MM.1S (cell line): ENCODE measurements around the gene RAB3GAP2.
"Not testable (repeated sequence)": the region's sequence is repeated elsewhere in the genome, so short reads cannot be mapped to it uniquely, and the experiment has no call there.

Experiments used
- DNase-seq: peaks from one replicate; pipeline ENCODE4 v3.0.0-alpha.2; 2015
- H2AFZ ChIP-seq: fragments of 300-600 bp; sonication (generic); 2 replicates; pipeline ENCODE4 v1.6.0; 2016; ENCODE audit warnings: antibody characterized with exemption, low read length
- H3F3A ChIP-seq: fragments of 300-600 bp; sonication (generic); 2 replicates; pipeline ENCODE4 v1.6.1; 2016; ENCODE audit warnings: mild to moderate bottlenecking, antibody characterized with exemption, low read length, moderate library complexity, mixed read lengths; ENCODE audit not compliant: insufficient read depth
- H3K27ac ChIP-seq: fragments of 300-600 bp; sonication (generic); 2 replicates; pipeline ENCODE4 v1.5.1; 2016; ENCODE audit warnings: mild to moderate bottlenecking, low read length
- H3K27me3 ChIP-seq: fragments of 300-600 bp; sonication (generic); replicated peaks from 2 replicates; pipeline ENCODE4 v1.6.0; 2016; ENCODE audit warnings: low read length; ENCODE audit not compliant: insufficient read depth
- H3K36me3 ChIP-seq: fragments of 300-600 bp; sonication (generic); replicated peaks from 2 replicates; pipeline ENCODE4 v1.6.1; 2016; ENCODE audit warnings: mild to moderate bottlenecking, low read length, mixed read lengths; ENCODE audit not compliant: insufficient read depth
- H3K4me1 ChIP-seq: fragments of 300-600 bp; sonication (generic); 2 replicates; pipeline ENCODE4 v1.6.1; 2016; ENCODE audit warnings: low read length, mixed read lengths
- H3K4me2 ChIP-seq: fragments of 300-600 bp; sonication (generic); 2 replicates; pipeline ENCODE4 v1.6.0; 2016; ENCODE audit warnings: low read depth, low read length
- H3K4me3 ChIP-seq: fragments of 300-600 bp; sonication (generic); 2 replicates; pipeline ENCODE4 v1.5.1; 2016; ENCODE audit warnings: low read length, mixed read lengths
- H3K79me2 ChIP-seq: fragments of 300-600 bp; sonication (generic); 2 replicates; pipeline ENCODE4 v1.6.1; 2016; ENCODE audit warnings: mixed run types, low read length, mixed read lengths
- H3K9ac ChIP-seq: fragments of 300-600 bp; sonication (generic); 2 replicates; pipeline ENCODE4 v1.6.1; 2016; ENCODE audit warnings: low read length, mixed read lengths
- H3K9me2 ChIP-seq: fragments of 300-600 bp; sonication (generic); replicated peaks from 2 replicates; pipeline ENCODE4 v1.6.1; 2016; ENCODE audit warnings: mild to moderate bottlenecking, low read length, mixed read lengths; ENCODE audit not compliant: insufficient read depth
- H3K9me3 ChIP-seq: fragments of 300-600 bp; sonication (generic); replicated peaks from 2 replicates; pipeline ENCODE4 v1.6.1; 2016; ENCODE audit warnings: mild to moderate bottlenecking, low read length, mixed read lengths; ENCODE audit not compliant: insufficient read depth
- H4K20me1 ChIP-seq: fragments of 300-600 bp; sonication (generic); 2 replicates; pipeline ENCODE4 v1.6.1; 2016; ENCODE audit warnings: mild to moderate bottlenecking, low read length, moderate library complexity, mixed read lengths; ENCODE audit not compliant: insufficient read depth
- EZH2 ChIP-seq: fragments of 300-600 bp; sonication (generic); optimal IDR thresholded peaks from 2 replicates; pipeline ENCODE3; 2017; ENCODE audit warnings: low read depth, mild to moderate bottlenecking, antibody characterized with exemption, low read length, mixed read lengths
- EZH2phosphoT487 ChIP-seq: fragments of 300-600 bp; sonication (generic); IDR thresholded peaks from 2 replicates; pipeline ENCODE4 v1.6.1; 2018; ENCODE audit warnings: antibody characterized with exemption, low read length
- TF ChIP-seq, protein P1 (sequence below): fragments of 300-600 bp; sonication (generic); IDR thresholded peaks from 2 replicates; pipeline ENCODE4 v1.5.1; 2016; ENCODE audit warnings: antibody characterized with exemption, low read length, mixed read lengths

RAB3GAP2 gene

GRCh38 chr1:220170836-220171526, 101.3 kb downstream of the RAB3GAP2 start:
- Histone ChIP-seq H3F3A (no peaks in the 10 kb centered on the region), H3K4me3 (no peak overlapping the region), H3K4me1 (no peaks in the 10 kb centered on the region), H3K36me3 (peaks cover 3% of the 10 kb centered on the region; the same call in 1 of the 2 replicates), H3K79me2 (no peaks in the 10 kb centered on the region), H3K27ac (no peak overlapping the region), H3K27me3 (no peaks in the 10 kb centered on the region), H3K9ac (no peak overlapping the region), H3K9me2 (no peaks in the 10 kb centered on the region), H4K20me1 (no peaks in the 10 kb centered on the region), H3K4me2 (no peak overlapping the region), H3K9me3 (no peaks in the 10 kb centered on the region), H2AFZ (no peak overlapping the region)
- TF ChIP-seq EZH2phosphoT487 (no peak), EZH2 (no peak)
- TF ChIP-seq, protein P1, sequence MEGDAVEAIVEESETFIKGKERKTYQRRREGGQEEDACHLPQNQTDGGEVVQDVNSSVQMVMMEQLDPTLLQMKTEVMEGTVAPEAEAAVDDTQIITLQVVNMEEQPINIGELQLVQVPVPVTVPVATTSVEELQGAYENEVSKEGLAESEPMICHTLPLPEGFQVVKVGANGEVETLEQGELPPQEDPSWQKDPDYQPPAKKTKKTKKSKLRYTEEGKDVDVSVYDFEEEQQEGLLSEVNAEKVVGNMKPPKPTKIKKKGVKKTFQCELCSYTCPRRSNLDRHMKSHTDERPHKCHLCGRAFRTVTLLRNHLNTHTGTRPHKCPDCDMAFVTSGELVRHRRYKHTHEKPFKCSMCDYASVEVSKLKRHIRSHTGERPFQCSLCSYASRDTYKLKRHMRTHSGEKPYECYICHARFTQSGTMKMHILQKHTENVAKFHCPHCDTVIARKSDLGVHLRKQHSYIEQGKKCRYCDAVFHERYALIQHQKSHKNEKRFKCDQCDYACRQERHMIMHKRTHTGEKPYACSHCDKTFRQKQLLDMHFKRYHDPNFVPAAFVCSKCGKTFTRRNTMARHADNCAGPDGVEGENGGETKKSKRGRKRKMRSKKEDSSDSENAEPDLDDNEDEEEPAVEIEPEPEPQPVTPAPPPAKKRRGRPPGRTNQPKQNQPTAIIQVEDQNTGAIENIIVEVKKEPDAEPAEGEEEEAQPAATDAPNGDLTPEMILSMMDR, result no peak
- DNase-seq, result no peak

DNA sequence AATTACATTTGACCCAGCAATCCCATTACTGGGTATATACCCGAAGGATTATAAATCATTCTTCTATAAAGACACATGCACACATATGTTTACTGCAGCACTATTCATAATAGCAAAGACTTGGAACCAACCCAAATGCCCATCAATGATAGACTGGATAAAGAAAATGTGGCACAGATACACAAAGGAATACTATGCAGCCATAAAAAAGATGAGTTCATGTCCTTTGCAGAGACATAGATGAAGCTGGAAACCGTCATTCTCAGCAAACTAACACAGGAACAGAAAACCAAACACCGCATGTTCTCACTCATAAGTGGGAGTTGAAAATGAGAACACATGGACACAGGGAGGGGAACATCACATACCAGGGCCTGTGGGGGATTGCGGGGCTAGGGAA, 102.4 kb downstream of the RAB3GAP2 start:
- not testable (repeated sequence) for H3K4me2 ChIP-seq, H3K79me2 ChIP-seq, H3K9ac ChIP-seq, DNase-seq, H3K4me1 ChIP-seq, H3K4me3 ChIP-seq, H2AFZ ChIP-seq, H4K20me1 ChIP-seq, H3K9me3 ChIP-seq, H3K36me3 ChIP-seq, H3K27me3 ChIP-seq, H3K9me2 ChIP-seq, H3K27ac ChIP-seq, H3F3A ChIP-seq

DNA sequence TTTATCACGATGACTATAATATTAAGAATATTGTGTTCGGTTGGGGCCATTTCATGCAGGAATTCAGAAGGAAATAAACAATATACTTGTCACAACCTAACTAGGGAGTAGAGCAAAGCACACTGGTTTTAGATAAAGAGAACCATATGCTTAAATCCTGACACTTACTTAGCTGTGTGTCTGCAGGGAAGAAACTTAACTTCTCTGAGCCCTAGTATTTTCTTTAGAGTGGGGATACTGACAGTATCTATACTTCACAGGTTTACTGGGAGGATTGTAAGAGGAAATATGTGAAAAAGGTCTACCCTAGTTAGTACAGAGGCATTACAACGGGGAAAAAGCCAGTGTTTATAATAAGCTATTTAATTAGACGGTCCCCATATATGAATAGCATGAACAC, 105.4 kb downstream of the RAB3GAP2 start:
- H4K20me1 ChIP-seq, result no peaks in the 10 kb centered on the region
- H3K4me2 ChIP-seq, result no peak overlapping the region
- H3K27me3 ChIP-seq, result no peaks in the 10 kb centered on the region
- DNase-seq, result no peak
- no peaks in the 10 kb centered on the region for H3F3A ChIP-seq
- H3K4me1 ChIP-seq, result no peaks in the 10 kb centered on the region
- H3K9ac ChIP-seq, result no peak overlapping the region
- no peaks in the 10 kb centered on the region for H3K9me2 ChIP-seq
- no peak overlapping the region for H3K4me3 ChIP-seq
- no peaks in the 10 kb centered on the region for H3K79me2 ChIP-seq
- peaks cover 3% of the 10 kb centered on the region for H3K36me3 ChIP-seq
- H2AFZ ChIP-seq, result no peak overlapping the region
- no peak overlapping the region for H3K27ac ChIP-seq
- H3K9me3 ChIP-seq, result no peaks in the 10 kb centered on the region
- TF ChIP-seq, protein P1, result no peak
- TF ChIP-seq EZH2 (no peak), EZH2phosphoT487 (no peak)

GRCh38 chr1:220164517-220164916, 107.7 kb downstream of the RAB3GAP2 start:
- TF ChIP-seq, protein P1, result no peak
- TF ChIP-seq EZH2phosphoT487 (no peak), EZH2 (no peak)
- Histone ChIP-seq H3K9ac (no peak overlapping the region), H3K4me1 (no peaks in the 10 kb centered on the region), H3K27ac (no peak overlapping the region), H4K20me1 (no peaks in the 10 kb centered on the region), H3K9me3 (no peaks in the 10 kb centered on the region), H3K36me3 (peaks cover 3% of the 10 kb centered on the region), H3K27me3 (no peaks in the 10 kb centered on the region), H3K4me3 (no peak overlapping the region), H3F3A (no peaks in the 10 kb centered on the region), H3K4me2 (no peak overlapping the region), H3K9me2 (no peaks in the 10 kb centered on the region), H2AFZ (no peak overlapping the region), H3K79me2 (no peaks in the 10 kb centered on the region)
- DNase-seq, result no peak
